Measurements from ENCODE around the gene IGFBP2.

IGFBP2 gene

GRCh38 chr2:216603884-216604245, 29.4 kb upstream of the IGFBP2 start:
- Mint-ChIP-seq H3K36me3 (no peaks in the 10 kb centered on the region), H3K9me3 (no peaks in the 10 kb centered on the region), H3K27me3 (peaks cover 46% of the 10 kb centered on the region), H3K4me3 (no peak overlapping the region), H3K27ac (no peak overlapping the region), H3K4me1 (peaks cover 9% of the 10 kb centered on the region)
- no peak for ATAC-seq

DNA sequence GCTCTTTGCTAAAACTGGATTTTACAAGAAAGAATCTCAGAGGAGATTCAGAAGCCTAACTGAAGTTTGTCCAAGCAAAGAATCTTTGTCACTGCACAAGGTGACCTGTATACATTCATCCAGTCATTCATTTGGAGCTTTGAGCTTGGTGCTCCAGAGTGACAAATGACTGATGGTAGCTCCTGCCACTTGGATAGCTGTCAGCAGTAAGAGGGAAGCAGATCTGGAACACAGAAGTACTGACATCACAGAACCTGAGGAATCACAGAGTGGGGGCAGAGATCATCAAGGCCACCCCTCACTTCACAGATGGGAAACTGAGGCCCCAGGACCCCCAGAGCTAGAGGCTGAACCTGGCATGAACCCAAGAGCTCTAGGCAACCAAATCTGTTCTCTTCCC, 28.8 kb upstream of the IGFBP2 start:
- no peaks in the 10 kb centered on the region for H3K9me3 Mint-ChIP-seq
- no peak for ATAC-seq
- peaks cover 45% of the 10 kb centered on the region for H3K27me3 Mint-ChIP-seq
- no peak overlapping the region for H3K4me3 Mint-ChIP-seq
- H3K27ac Mint-ChIP-seq = no peak overlapping the region
- peaks cover 9% of the 10 kb centered on the region for H3K4me1 Mint-ChIP-seq
- H3K36me3 Mint-ChIP-seq = no peaks in the 10 kb centered on the region

- ATAC-seq = peak; percentile 42
- no peak overlapping the region for H3K27ac Mint-ChIP-seq
- H3K4me1 Mint-ChIP-seq = peaks cover 9% of the 10 kb centered on the region
- H3K36me3 Mint-ChIP-seq = no peaks in the 10 kb centered on the region
- H3K27me3 Mint-ChIP-seq = peaks cover 59% of the 10 kb centered on the region
- H3K9me3 Mint-ChIP-seq = no peaks in the 10 kb centered on the region
- no peak overlapping the region for H3K4me3 Mint-ChIP-seq
Observed at GRCh38 chr2:216606551-216607276, 26.5 kb upstream of the IGFBP2 start.

DNA sequence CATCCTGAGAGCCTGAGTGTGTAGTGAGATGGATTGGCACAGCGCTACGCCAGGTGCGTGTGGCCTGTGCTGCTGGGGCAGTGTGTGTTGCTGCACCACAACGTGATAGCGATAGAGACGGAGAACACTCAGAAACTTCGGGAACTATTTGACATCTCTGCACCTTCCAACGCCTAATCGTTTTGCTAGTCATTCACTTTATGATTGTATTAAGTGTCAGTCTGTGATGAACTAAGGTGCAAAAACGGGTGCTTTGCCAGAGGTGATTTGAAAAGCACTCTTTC, 26.0 kb upstream of the IGFBP2 start:
- no peak overlapping the region for H3K4me3 Mint-ChIP-seq

DNA sequence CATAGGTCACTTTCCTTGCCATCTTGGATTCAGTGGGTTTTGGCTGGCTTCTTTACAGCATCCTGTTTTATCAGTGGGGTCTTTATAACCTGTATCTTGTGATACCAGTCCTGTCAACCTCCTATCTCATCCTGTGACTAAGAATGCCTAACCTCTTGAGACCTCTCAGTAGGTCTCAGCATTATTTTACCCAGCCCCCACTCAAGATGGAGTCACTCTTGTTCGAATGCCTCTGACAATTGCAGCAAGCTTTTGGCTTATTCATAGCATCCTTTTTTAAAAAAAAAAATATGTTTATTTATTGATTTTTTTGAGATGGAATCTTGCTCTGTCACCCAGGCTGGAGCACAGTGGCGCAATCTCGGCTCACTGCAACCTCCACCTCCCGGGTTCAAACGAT, 24.7 kb upstream of the IGFBP2 start:
- Mint-ChIP-seq H3K27me3 (peaks cover 51% of the 10 kb centered on the region), H3K27ac (no peak overlapping the region), H3K9me3 (no peaks in the 10 kb centered on the region)

More for the DNA sequence above, 26.0 kb upstream of the IGFBP2 start:
- ATAC-seq = no peak
- Mint-ChIP-seq H3K9me3 (no peaks in the 10 kb centered on the region), H3K4me1 (peaks cover 9% of the 10 kb centered on the region), H3K27me3 (peaks cover 62% of the 10 kb centered on the region), H3K27ac (no peak overlapping the region), H3K36me3 (no peaks in the 10 kb centered on the region)

DNA sequence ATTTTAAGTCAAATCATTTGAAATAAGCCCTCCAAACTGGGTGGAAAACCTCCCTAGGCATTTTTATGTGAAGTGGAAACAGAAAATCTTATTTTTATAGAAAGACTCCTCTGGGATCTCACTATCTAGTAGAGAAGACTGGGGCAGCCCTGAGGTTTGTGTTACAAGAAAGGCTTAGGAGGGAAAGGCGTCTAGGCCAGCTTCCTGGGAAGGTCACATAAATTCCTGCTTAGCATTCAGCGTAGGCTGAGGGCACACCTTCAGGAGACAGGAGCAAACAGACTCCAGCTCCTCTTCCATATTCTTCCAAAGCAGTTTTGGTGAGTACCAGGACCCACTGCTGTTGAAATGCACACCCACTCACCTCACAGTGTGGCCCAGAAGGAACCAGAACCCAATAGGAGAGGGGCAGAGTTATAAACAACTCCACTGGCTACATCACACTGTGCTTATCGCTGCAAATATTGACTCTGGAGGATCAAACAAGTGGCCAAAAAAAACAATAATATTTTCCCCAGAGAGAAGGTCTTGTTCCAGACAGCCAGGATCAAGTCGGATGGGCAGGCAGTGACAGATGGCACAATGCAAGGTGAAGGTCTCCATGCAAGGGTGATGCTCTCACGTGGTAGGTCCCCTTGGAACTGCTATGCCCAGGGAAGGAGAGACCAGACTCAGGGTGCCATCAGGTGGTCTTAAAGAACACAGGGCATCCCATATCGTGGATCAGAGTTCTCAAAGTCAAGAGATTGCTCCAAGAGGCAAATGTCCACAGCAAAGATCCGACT, 17.7 kb upstream of the IGFBP2 start:
- Mint-ChIP-seq H3K27ac (no peak overlapping the region), H3K27me3 (peaks cover 27% of the 10 kb centered on the region), H3K4me3 (no peak overlapping the region)

More for the DNA sequence above, 24.7 kb upstream of the IGFBP2 start:
- ATAC-seq = no peak
- peaks cover 9% of the 10 kb centered on the region for H3K4me1 Mint-ChIP-seq
- no peak overlapping the region for H3K4me3 Mint-ChIP-seq
- H3K36me3 Mint-ChIP-seq = no peaks in the 10 kb centered on the region

GRCh38 chr2:216616083-216616678, 17.0 kb upstream of the IGFBP2 start:
- no peak overlapping the region for H3K27ac Mint-ChIP-seq
- H3K36me3 Mint-ChIP-seq = no peaks in the 10 kb centered on the region
- peaks cover 21% of the 10 kb centered on the region for H3K27me3 Mint-ChIP-seq
- no peaks in the 10 kb centered on the region for H3K4me1 Mint-ChIP-seq
- ATAC-seq = no peak
- H3K9me3 Mint-ChIP-seq = no peaks in the 10 kb centered on the region
- no peak overlapping the region for H3K4me3 Mint-ChIP-seq

More for the DNA sequence above, 17.7 kb upstream of the IGFBP2 start:
- ATAC-seq = no peak
- no peaks in the 10 kb centered on the region for H3K36me3 Mint-ChIP-seq
- H3K4me1 Mint-ChIP-seq = no peaks in the 10 kb centered on the region
- no peaks in the 10 kb centered on the region for H3K9me3 Mint-ChIP-seq

DNA sequence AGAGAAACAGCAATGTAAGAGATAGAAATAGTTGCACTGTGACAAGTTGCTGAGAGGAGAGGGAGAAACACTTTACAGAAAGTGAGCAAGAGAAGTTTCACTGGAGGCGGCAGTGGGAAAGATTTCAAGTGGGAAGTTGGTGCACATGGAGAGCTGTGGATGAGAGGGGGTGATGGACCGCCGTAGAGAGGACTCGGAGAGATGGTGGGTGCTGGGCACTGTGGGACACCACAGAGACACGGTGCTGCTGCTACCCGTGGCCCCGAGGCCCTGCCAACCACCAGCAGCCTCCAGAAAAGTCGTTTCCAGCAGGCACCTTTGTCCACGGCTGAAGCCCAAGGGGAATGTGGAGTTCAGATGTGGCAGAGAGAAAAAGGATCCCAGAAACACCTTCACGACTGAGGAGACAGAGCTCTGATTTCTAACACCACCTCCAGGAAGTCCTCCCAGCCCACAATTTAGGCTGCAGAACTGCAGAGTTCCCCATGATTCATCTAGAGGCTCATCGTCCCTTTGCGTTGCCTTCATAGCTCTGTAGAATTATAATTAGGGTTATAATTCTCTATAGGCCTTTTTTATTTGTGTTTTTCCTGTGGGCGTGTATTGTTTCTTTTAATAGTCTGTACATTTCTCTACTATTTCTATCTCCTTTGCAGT, 15.9 kb upstream of the IGFBP2 start:
- H3K36me3 Mint-ChIP-seq = no peaks in the 10 kb centered on the region
- no peaks in the 10 kb centered on the region for H3K4me1 Mint-ChIP-seq
- no peaks in the 10 kb centered on the region for H3K9me3 Mint-ChIP-seq
- no peak overlapping the region for H3K27ac Mint-ChIP-seq
- ATAC-seq = no peak
- no peak overlapping the region for H3K4me3 Mint-ChIP-seq
- peaks cover 11% of the 10 kb centered on the region for H3K27me3 Mint-ChIP-seq

DNA sequence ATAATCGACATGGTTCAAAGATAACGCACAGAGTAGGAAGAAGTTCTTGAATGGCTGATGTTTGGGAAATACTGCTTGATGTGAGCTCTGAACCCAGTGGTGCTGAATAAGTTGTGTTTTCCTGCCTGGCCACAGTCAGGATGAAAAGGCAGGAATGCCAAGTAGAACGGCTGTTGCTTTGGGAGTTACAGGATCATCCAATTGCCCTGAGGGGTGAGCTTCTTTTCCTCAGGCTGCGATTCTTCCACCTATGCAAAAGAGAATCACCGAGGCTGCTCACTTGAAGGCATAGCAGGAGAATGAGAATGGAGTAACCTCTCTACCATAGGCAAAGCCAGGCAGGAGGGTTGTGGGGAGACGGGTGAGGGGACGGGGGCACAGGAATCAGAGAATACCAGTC, 14.4 kb upstream of the IGFBP2 start:
- H3K9me3 Mint-ChIP-seq = no peaks in the 10 kb centered on the region
- H3K36me3 Mint-ChIP-seq = no peaks in the 10 kb centered on the region
- no peak overlapping the region for H3K4me3 Mint-ChIP-seq
- peaks cover 11% of the 10 kb centered on the region for H3K27me3 Mint-ChIP-seq
- no peak for ATAC-seq
- no peaks in the 10 kb centered on the region for H3K4me1 Mint-ChIP-seq
- H3K27ac Mint-ChIP-seq = no peak overlapping the region

- Mint-ChIP-seq H3K4me3 (no peak overlapping the region), H3K27me3 (peaks cover 11% of the 10 kb centered on the region), H3K4me1 (no peaks in the 10 kb centered on the region), H3K9me3 (no peaks in the 10 kb centered on the region), H3K27ac (no peak overlapping the region), H3K36me3 (no peaks in the 10 kb centered on the region)
- no peak for ATAC-seq
Observed at GRCh38 chr2:216619411-216620393, 13.5 kb upstream of the IGFBP2 start.

GRCh38 chr2:216620786-216621185, 12.4 kb upstream of the IGFBP2 start:
- H3K4me1 Mint-ChIP-seq = no peaks in the 10 kb centered on the region
- no peak overlapping the region for H3K4me3 Mint-ChIP-seq
- no peak overlapping the region for H3K27ac Mint-ChIP-seq
- no peak for ATAC-seq
- H3K9me3 Mint-ChIP-seq = peaks cover 3% of the 10 kb centered on the region
- H3K36me3 Mint-ChIP-seq = no peaks in the 10 kb centered on the region
- peaks cover 11% of the 10 kb centered on the region for H3K27me3 Mint-ChIP-seq

- peaks cover 15% of the 10 kb centered on the region for H3K27me3 Mint-ChIP-seq
- ATAC-seq = no peak
- no peak overlapping the region for H3K27ac Mint-ChIP-seq
- H3K4me3 Mint-ChIP-seq = no peak overlapping the region
- peaks cover 3% of the 10 kb centered on the region for H3K9me3 Mint-ChIP-seq
- no peaks in the 10 kb centered on the region for H3K4me1 Mint-ChIP-seq
- no peaks in the 10 kb centered on the region for H3K36me3 Mint-ChIP-seq
Observed at GRCh38 chr2:216621292-216621691, 11.9 kb upstream of the IGFBP2 start.

DNA sequence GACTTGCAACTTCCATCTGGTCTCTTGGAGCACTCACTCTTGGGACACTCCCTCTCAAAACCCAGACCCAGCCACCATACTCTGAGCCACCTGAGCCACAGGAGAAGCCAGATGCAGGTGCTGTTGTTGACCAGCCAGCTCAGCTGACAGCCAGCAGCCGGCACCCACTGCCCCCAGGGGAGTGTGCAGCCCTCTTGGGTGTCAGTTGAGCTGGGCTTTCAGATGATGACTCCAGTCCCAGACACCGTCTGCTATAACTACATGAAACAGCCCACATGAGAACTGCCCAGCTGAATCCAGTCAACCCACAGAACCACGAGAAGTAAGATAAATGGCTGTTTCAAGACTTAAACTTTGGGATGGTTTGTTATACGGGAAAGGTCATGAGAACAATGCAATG, 10.7 kb upstream of the IGFBP2 start:
- Mint-ChIP-seq H3K4me1 (no peaks in the 10 kb centered on the region), H3K36me3 (no peaks in the 10 kb centered on the region), H3K27ac (no peak overlapping the region), H3K9me3 (peaks cover 3% of the 10 kb centered on the region), H3K4me3 (no peak overlapping the region), H3K27me3 (peaks cover 11% of the 10 kb centered on the region)
- ATAC-seq = no peak

- H3K27ac Mint-ChIP-seq = no peak overlapping the region
- no peak overlapping the region for H3K4me3 Mint-ChIP-seq
- H3K36me3 Mint-ChIP-seq = no peaks in the 10 kb centered on the region
- ATAC-seq = no peak
- H3K9me3 Mint-ChIP-seq = peaks cover 3% of the 10 kb centered on the region
- peaks cover 22% of the 10 kb centered on the region for H3K27me3 Mint-ChIP-seq
- H3K4me1 Mint-ChIP-seq = no peaks in the 10 kb centered on the region
Observed at GRCh38 chr2:216624251-216624650, 9.0 kb upstream of the IGFBP2 start.
